Muscle of leg (tissue), 11 donors: ENCODE measurements around the gene VWA3B. TPM values are rescaled to one million over a fixed set of nuclear protein-coding genes. Genes with fewer than 3 reads are reported as not detected.

Experiments
- DNase-seq: peaks from one replicate; pipeline ENCODE4 v3.0.0; 2013
- H3K27ac ChIP-seq: one replicate; pipeline ENCODE4 v1.5.1; 2013; ENCODE audit warnings: mild to moderate bottlenecking, low read length, control low read depth
- H3K27me3 ChIP-seq: one replicate; pipeline ENCODE4 v1.6.1; 2013; ENCODE audit warnings: low read length; ENCODE audit not compliant: control insufficient read depth, insufficient read depth
- H3K36me3 ChIP-seq: one replicate; pipeline ENCODE4 v1.6.1; 2013; ENCODE audit warnings: low read length; ENCODE audit not compliant: control insufficient read depth, insufficient read depth
- H3K4me1 ChIP-seq: one replicate; pipeline ENCODE4 v1.6.1; 2013; ENCODE audit warnings: low read length; ENCODE audit not compliant: control insufficient read depth, insufficient read depth
- H3K4me3 ChIP-seq: one replicate; pipeline ENCODE4 v1.5.1; 2013; ENCODE audit warnings: low read length, control low read depth
- H3K9me3 ChIP-seq: replicated peaks from 2 replicates; pipeline ENCODE4 v1.6.1; 2013; ENCODE audit warnings: low read depth, low read length; ENCODE audit not compliant: control insufficient read depth
- WGBS: methylation state at CpG from one replicate; pipeline ENCODE4 v1.1.5; 2013; ENCODE audit warnings: missing lambda C conversion rate; ENCODE audit not compliant: insufficient coverage; 5-methylcytosine and 5-hydroxymethylcytosine counted together
- polyA plus RNA-seq, 8 donors: library from polyadenylated mRNA; unstranded; fragments of 120-200 nt; gene quantifications; one replicate each; pipeline versions ENCODE4 v1.2.1 to v1.2.3, GENCODE V29; 2013; ENCODE audit warnings: inconsistent platforms in 1 of 8, low replicate concordance in 1 of 8; ENCODE audit not compliant: insufficient read length in 8 of 8, insufficient read depth in 1 of 8
- total RNA-seq: library from RNA; stranded (reverse); fragments of 120-200 nt; gene quantifications from one replicate; pipeline ENCODE4 v1.2.4, GENCODE V29; 2013

The VWA3B gene
- total and polyA plus RNA-seq, 9 donors, result 0.13 to 1.3 (median 0.57) TPM; not detected in 1

DNA sequence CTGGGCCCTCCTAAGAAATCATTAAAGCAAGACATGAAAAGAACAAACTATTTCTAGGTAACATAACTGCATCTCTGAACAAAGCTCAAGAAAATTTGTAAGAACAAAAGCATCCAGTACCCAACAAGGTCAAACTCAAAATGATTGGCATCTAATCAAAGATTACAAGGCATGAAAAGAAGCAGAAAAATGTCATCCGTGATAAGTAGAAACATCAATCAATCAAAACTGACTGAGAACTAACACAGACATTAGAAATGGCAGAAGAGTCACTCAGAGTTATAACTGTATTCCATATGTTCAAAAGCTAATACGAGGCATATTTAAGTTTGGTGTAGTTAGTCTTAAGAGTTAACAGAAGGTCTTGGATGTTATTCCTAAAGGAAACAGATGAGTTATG, 80.9 kb downstream of the VWA3B start:
- no peak overlapping the region for H3K27ac ChIP-seq
- H3K27me3 ChIP-seq, result no peaks in the 10 kb centered on the region
- H3K9me3 ChIP-seq, result no peaks in the 10 kb centered on the region
- no CpG with 5 or more reads among the region's 2 CpGs for whole genome bisulfite sequencing
- H3K4me1 ChIP-seq, result peaks cover 26% of the 10 kb centered on the region
- no peaks in the 10 kb centered on the region for H3K36me3 ChIP-seq
- no peak overlapping the region for H3K4me3 ChIP-seq
- no peak for DNase-seq

- no peak for DNase-seq
- Histone ChIP-seq H3K9me3 (no peaks in the 10 kb centered on the region), H3K4me3 (no peak overlapping the region), H3K27me3 (no peaks in the 10 kb centered on the region), H3K27ac (no peak overlapping the region), H3K4me1 (peaks cover 10% of the 10 kb centered on the region), H3K36me3 (no peaks in the 10 kb centered on the region)
- WGBS, result 100% methylated on average over 1 of the region's 3 CpGs
Measured at GRCh38 chr2:98170076-98170475, 83.1 kb downstream of the VWA3B start.

GRCh38 chr2:98172150-98172765, 85.3 kb downstream of the VWA3B start:
- DNase-seq, result no peak
- Histone ChIP-seq H3K9me3 (no peaks in the 10 kb centered on the region), H3K4me1 (no peaks in the 10 kb centered on the region), H3K36me3 (no peaks in the 10 kb centered on the region), H3K27me3 (peaks cover 2% of the 10 kb centered on the region), H3K4me3 (no peak overlapping the region), H3K27ac (no peak overlapping the region)
- WGBS, result 68% methylated on average over 10 of the region's 14 CpGs

DNA sequence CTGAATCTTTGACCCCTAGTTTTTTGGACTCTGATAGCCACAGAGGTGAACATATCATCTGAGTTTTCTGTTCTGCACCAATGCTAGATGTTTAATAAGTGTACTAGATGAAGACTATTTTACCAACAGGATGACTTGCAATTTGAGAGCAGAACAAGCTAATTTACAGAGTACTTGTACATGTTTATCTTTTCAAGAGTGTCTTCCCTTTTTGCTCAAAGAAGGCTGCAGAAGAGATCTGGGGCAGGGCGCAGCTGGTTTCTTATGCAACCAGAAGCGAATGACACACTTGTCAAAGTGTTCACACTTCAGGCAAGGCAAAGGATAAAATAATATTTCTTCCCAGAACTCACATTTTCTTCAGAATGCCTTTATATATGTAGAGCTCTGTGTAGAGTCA, 86.0 kb downstream of the VWA3B start:
- Histone ChIP-seq H3K36me3 (no peaks in the 10 kb centered on the region), H3K27ac (no peak overlapping the region), H3K9me3 (no peaks in the 10 kb centered on the region), H3K4me1 (no peaks in the 10 kb centered on the region), H3K27me3 (peaks cover 2% of the 10 kb centered on the region), H3K4me3 (no peak overlapping the region)
- no CpG with 5 or more reads among the region's 2 CpGs for WGBS
- DNase-seq, result no peak

DNA sequence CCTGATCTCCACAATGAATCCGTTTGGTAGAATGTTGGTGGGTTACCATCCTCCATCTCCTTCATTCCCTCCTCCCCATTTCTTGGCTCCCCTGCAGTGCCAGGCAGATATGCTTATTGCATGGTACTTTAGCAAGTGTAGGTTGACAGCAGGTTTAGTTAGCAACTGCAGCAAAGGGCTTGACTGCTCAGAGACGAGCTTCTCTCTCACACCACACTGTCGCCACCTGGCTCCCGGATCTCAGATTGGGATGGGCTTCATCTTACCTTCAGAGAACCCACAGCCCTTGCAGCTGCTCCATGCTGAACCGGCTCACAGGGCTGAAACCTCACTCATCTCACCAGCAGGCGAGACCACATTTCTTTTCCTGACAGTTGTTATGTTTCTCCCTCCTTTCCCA, 88.8 kb downstream of the VWA3B start:
- WGBS, result 27% methylated on average over 5 of the region's 6 CpGs
- Histone ChIP-seq H3K9me3 (no peaks in the 10 kb centered on the region), H3K4me1 (no peaks in the 10 kb centered on the region), H3K36me3 (no peaks in the 10 kb centered on the region), H3K27me3 (peaks cover 4% of the 10 kb centered on the region), H3K4me3 (no peak overlapping the region), H3K27ac (no peak overlapping the region)
- peak; percentile 59 for DNase-seq

DNA sequence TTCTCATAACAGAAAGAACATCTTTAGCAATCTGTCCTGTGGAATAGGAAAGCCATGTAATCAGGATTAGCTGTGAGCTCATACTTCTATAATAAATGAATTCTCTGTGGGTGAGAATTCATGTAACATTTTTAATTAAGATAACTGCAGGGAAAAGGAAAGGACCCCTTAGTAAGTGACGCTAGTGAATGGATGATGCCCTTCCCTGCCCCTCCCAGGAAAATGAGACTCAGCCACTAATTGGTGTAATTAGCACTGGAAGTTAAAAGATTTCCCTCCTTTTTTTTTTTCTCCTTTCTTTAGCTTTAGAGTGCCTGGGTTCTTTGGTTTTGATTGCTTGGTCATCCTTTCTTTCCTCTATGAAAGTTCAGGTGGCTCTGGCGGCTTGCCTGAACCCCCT, 90.3 kb downstream of the VWA3B start:
- Histone ChIP-seq H3K4me3 (no peak overlapping the region), H3K27ac (no peak overlapping the region), H3K4me1 (no peaks in the 10 kb centered on the region), H3K36me3 (no peaks in the 10 kb centered on the region), H3K27me3 (peaks cover 4% of the 10 kb centered on the region), H3K9me3 (no peaks in the 10 kb centered on the region)
- DNase-seq, result no peak
- no CpG with 5 or more reads among the region's 2 CpGs for WGBS

GRCh38 chr2:98177986-98178385, 91.0 kb downstream of the VWA3B start:
- Histone ChIP-seq H3K27ac (no peak overlapping the region), H3K4me3 (no peak overlapping the region), H3K36me3 (no peaks in the 10 kb centered on the region), H3K4me1 (no peaks in the 10 kb centered on the region), H3K27me3 (peaks cover 4% of the 10 kb centered on the region), H3K9me3 (no peaks in the 10 kb centered on the region)
- 40% methylated on average over 3 of the region's 6 CpGs for WGBS
- no peak for DNase-seq

DNA sequence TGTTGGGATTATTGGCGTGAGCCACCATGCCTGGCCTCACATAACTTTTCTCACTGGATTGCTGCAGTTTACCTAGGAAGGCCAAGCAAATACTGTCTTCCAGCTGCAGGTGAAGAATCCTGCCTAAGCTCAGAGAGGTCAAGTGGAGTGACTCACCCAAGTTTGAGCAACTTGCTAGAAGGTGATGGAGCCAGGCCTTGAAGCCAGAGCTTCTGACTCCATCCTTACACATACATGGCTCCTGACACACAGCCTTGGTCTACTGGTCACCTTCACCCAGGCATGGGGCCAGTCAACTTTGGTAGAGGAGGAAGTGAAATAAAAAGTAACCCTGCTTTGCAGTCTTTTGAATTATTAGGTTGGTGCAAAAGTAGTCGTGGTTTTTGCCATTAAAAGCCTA, 93.5 kb downstream of the VWA3B start:
- H3K4me1 ChIP-seq, result no peaks in the 10 kb centered on the region
- 90% methylated on average over 2 of the region's 2 CpGs for WGBS
- H3K36me3 ChIP-seq, result no peaks in the 10 kb centered on the region
- H3K4me3 ChIP-seq, result no peak overlapping the region
- no peak for DNase-seq
- no peaks in the 10 kb centered on the region for H3K9me3 ChIP-seq
- no peak overlapping the region for H3K27ac ChIP-seq
- peaks cover 6% of the 10 kb centered on the region for H3K27me3 ChIP-seq

DNA sequence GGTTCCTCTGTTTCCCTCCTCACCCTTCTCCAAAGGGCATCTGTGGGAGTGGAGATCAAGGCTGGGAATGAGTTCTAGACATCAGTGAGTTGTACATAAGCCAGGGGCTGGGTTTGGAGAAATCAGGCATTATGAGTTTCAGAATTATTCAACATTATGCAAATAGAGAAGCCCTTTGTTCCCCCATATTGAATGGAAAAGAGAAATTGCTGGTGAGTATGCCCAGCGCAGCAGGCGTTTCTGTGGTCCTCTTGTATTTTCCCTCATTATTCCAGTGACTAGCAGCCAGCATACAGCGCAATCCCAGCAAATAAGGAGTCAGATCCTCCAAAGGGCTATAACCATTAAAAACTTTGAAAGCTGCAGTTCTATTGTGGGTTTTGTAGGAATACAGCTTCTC, 94.4 kb downstream of the VWA3B start:
- H3K36me3 ChIP-seq, result no peaks in the 10 kb centered on the region
- no CpG with 5 or more reads among the region's 3 CpGs for WGBS
- H3K27ac ChIP-seq, result no peak overlapping the region
- no peak overlapping the region for H3K4me3 ChIP-seq
- DNase-seq, result no peak
- H3K9me3 ChIP-seq, result no peaks in the 10 kb centered on the region
- no peaks in the 10 kb centered on the region for H3K4me1 ChIP-seq
- peaks cover 6% of the 10 kb centered on the region for H3K27me3 ChIP-seq

- no peaks in the 10 kb centered on the region for H3K36me3 ChIP-seq
- H3K4me3 ChIP-seq, result no peak overlapping the region
- no peak for DNase-seq
- H3K27me3 ChIP-seq, result peaks cover 2% of the 10 kb centered on the region
- no peaks in the 10 kb centered on the region for H3K9me3 ChIP-seq
- no peak overlapping the region for H3K27ac ChIP-seq
- 53% methylated on average over 4 of the region's 5 CpGs for WGBS
- no peaks in the 10 kb centered on the region for H3K4me1 ChIP-seq
Measured at GRCh38 chr2:98185801-98186200, 98.8 kb downstream of the VWA3B start.

DNA sequence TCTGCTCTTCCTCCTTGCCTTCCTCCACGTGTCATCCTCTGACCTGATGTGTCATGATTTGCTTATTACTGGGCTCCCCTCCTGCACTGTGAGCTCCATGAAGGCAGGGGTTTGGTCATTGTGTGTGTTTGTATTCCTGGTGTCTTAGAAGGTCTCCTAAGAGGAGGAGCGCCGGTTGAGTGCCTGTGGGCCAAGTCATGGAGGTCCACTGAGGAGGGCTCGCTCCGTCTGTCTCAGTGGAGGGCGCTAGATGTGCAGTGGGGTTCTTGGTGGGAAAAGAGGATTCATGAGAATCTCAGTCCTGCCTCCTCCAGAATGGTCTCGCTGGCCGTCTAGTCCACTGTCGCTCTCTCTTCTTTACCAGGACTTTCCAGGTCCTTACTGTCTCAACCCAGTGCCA, 100.2 kb downstream of the VWA3B start:
- H3K9me3 ChIP-seq, result no peaks in the 10 kb centered on the region
- no peaks in the 10 kb centered on the region for H3K4me1 ChIP-seq
- WGBS, result 100% methylated on average over 3 of the region's 9 CpGs
- no peak overlapping the region for H3K4me3 ChIP-seq
- no peaks in the 10 kb centered on the region for H3K36me3 ChIP-seq
- no peak overlapping the region for H3K27ac ChIP-seq
- DNase-seq, result no peak
- H3K27me3 ChIP-seq, result peaks cover 2% of the 10 kb centered on the region
